ENCODE results near the gene C21orf58. TPM values are rescaled to one million over a fixed set of nuclear protein-coding genes. Genes with fewer than 3 reads are reported as not detected.
A peak's percentile ranks its signal among the peaks of the same experiment; 100 is the strongest.

The C21orf58 gene
- total and polyA plus RNA-seq, 5 donors from 2014 or later: 0.64 to 5.2 (median 0.90) TPM

DNA sequence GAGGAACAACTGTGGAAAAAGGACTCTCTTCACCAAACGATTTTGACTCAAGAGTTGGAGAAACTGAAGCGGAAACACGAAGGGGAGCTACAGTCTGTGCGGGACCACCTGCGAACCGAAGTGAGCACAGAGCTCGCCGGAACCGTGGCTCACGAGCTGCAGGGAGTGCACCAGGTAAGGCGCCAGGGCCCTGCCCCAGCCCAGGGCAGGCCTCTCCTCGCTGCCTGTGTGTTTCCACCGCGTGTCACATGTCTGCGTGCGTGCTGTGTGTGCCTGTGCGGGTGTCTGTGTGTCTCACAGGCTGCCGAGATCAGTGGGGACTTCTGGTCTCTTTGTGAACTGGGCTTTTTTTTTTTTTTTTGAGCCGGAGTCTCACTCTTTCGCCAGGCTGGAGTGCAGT, 43.3 kb upstream of the C21orf58 start:
- Histone ChIP-seq H3K36me3 (ENCODE audit: control insufficient read depth, insufficient read depth, low read length) (peaks cover 46% of the 10 kb centered on the region), H3K4me3 (ENCODE audit: low read depth, low read length) (no peak overlapping the region), H3K27me3 (ENCODE audit: control insufficient read depth, insufficient read depth, low read length) (no peaks in the 10 kb centered on the region), H3K27ac (ENCODE audit: insufficient read depth, low read length, poor library complexity, severe bottlenecking) (no peak overlapping the region), H3K9me3 (ENCODE audit: control insufficient read depth in 2 of 2, low read length in 2 of 2) (no peaks in the 10 kb centered on the region), H3K4me1 (ENCODE audit: control insufficient read depth, insufficient read depth, low read length, poor library complexity, severe bottlenecking) (peaks cover 12% of the 10 kb centered on the region)
- H3K27me3 Mint-ChIP-seq: no peaks in the 10 kb centered on the region
- peaks cover 0 to 1% (median 0%) of the 10 kb centered on the region in 7 donors for H3K9me3 Mint-ChIP-seq
- H3K27ac Mint-ChIP-seq: no peak overlapping the region
- no peak for DNase-seq
- H3K36me3 Mint-ChIP-seq: peaks cover 30% of the 10 kb centered on the region
- ATAC-seq (ENCODE audit: low read depth in 2 of 2): no peak
- peaks cover 0 to 21% (median 15%) of the 10 kb centered on the region in 4 donors for H3K4me1 Mint-ChIP-seq
- no peak overlapping the region for H3K4me3 Mint-ChIP-seq

DNA sequence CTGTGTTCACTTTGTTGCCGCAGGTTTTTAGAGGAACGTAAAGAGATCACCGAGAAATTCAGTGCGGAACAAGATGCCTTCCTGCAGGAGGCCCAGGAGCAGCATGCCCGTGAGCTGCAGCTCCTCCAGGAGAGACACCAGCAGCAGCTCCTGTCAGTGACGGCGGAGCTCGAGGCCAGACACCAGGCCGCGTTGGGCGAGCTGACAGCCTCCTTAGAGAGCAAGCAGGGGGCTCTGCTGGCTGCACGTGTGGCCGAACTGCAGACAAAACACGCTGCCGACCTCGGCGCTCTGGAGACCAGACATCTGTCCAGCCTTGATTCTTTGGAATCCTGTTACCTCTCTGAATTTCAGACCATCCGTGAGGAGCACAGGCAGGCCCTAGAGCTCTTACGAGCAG, 42.9 kb upstream of the C21orf58 start:
- H3K36me3 ChIP-seq (ENCODE audit: control insufficient read depth, insufficient read depth, low read length): peaks cover 48% of the 10 kb centered on the region
- no peak for DNase-seq
- no peaks in the 10 kb centered on the region for H3K27me3 ChIP-seq (ENCODE audit: control insufficient read depth, insufficient read depth, low read length)
- Mint-ChIP-seq H3K4me1 (peaks cover 0 to 18% (median 13%) of the 10 kb centered on the region in 4 donors), H3K36me3 (peaks cover 30% of the 10 kb centered on the region), H3K9me3 (peaks cover 0 to 1% (median 0%) of the 10 kb centered on the region in 7 donors), H3K27me3 (no peaks in the 10 kb centered on the region), H3K27ac (no peak overlapping the region), H3K4me3 (no peak overlapping the region)
- peaks cover 12% of the 10 kb centered on the region for H3K4me1 ChIP-seq (ENCODE audit: control insufficient read depth, insufficient read depth, low read length, poor library complexity, severe bottlenecking)
- ATAC-seq (ENCODE audit: low read depth in 2 of 2): no peak
- no peak overlapping the region for H3K27ac ChIP-seq (ENCODE audit: insufficient read depth, low read length, poor library complexity, severe bottlenecking)
- no peak overlapping the region for H3K4me3 ChIP-seq (ENCODE audit: low read depth, low read length)
- no peaks in the 10 kb centered on the region for H3K9me3 ChIP-seq (ENCODE audit: control insufficient read depth in 2 of 2, low read length in 2 of 2)

DNA sequence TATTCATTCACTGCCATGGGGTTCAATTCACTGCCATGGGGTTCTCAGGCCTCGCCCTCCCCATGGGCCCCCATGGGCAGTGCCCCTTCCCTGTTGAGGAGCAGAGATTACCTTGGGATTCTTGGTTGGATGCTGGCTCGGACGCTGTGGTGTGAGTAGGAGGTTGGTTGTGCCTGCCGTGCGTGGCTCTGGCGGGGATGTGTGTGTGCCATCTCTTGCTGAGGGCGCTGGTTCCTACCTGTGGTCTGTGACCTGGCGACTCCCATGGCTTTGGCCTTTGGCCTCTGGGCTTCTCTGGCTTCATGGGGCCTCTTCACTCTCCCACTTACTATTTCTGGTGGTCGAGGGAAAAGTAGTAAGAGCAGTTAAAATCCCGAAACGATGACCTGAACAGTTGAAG, 42.4 kb upstream of the C21orf58 start:
- H3K4me3 Mint-ChIP-seq: no peak overlapping the region
- Histone ChIP-seq H3K4me1 (ENCODE audit: control insufficient read depth, insufficient read depth, low read length, poor library complexity, severe bottlenecking) (peaks cover 12% of the 10 kb centered on the region), H3K36me3 (ENCODE audit: control insufficient read depth, insufficient read depth, low read length) (peaks cover 51% of the 10 kb centered on the region), H3K9me3 (ENCODE audit: control insufficient read depth in 2 of 2, low read length in 2 of 2) (no peaks in the 10 kb centered on the region), H3K27ac (ENCODE audit: insufficient read depth, low read length, poor library complexity, severe bottlenecking) (no peak overlapping the region), H3K27me3 (ENCODE audit: control insufficient read depth, insufficient read depth, low read length) (no peaks in the 10 kb centered on the region), H3K4me3 (ENCODE audit: low read depth, low read length) (no peak overlapping the region)
- H3K27ac Mint-ChIP-seq: no peak overlapping the region
- ATAC-seq (ENCODE audit: low read depth in 2 of 2): no peak
- H3K36me3 Mint-ChIP-seq: peaks cover 33% of the 10 kb centered on the region
- peaks cover 0 to 20% (median 13%) of the 10 kb centered on the region in 4 donors for H3K4me1 Mint-ChIP-seq
- H3K9me3 Mint-ChIP-seq: peaks cover 0 to 1% (median 0%) of the 10 kb centered on the region in 7 donors
- no peak for DNase-seq
- no peaks in the 10 kb centered on the region for H3K27me3 Mint-ChIP-seq

DNA sequence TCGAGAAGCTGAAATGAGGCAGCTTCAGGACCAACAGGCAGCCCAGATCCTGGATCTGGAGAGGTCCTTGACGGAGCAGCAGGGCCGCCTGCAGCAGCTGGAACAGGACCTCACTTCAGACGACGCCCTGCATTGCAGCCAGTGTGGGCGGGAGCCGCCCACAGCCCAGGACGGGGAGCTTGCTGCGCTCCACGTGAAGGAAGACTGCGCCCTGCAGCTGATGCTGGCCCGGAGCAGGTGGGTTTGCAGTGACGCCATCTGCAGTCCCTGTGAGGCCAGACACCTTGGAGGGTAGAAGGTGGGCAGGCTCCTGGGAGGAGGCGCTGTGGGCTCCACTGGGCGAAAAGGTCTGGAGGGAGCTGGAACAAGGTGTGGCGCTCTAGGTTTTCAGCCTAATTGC, 40.0 kb upstream of the C21orf58 start:
- DNase-seq (no peak), ATAC-seq (ENCODE audit: low read depth in 2 of 2) (no peak)
- Mint-ChIP-seq H3K4me3 (no peak overlapping the region), H3K27me3 (no peaks in the 10 kb centered on the region), H3K36me3 (peaks cover 32% of the 10 kb centered on the region), H3K4me1 (peaks cover 0 to 16% (median 8%) of the 10 kb centered on the region in 4 donors), H3K9me3 (peaks cover 0 to 1% (median 0%) of the 10 kb centered on the region in 7 donors), H3K27ac (no peak overlapping the region)
- peaks cover 5% of the 10 kb centered on the region for H3K4me1 ChIP-seq (ENCODE audit: control insufficient read depth, insufficient read depth, low read length, poor library complexity, severe bottlenecking)
- H3K36me3 ChIP-seq (ENCODE audit: control insufficient read depth, insufficient read depth, low read length): peaks cover 55% of the 10 kb centered on the region
- no peak overlapping the region for H3K4me3 ChIP-seq (ENCODE audit: low read depth, low read length)
- H3K9me3 ChIP-seq (ENCODE audit: control insufficient read depth in 2 of 2, low read length in 2 of 2): no peaks in the 10 kb centered on the region
- no peaks in the 10 kb centered on the region for H3K27me3 ChIP-seq (ENCODE audit: control insufficient read depth, insufficient read depth, low read length)
- H3K27ac ChIP-seq (ENCODE audit: insufficient read depth, low read length, poor library complexity, severe bottlenecking): no peak overlapping the region

DNA sequence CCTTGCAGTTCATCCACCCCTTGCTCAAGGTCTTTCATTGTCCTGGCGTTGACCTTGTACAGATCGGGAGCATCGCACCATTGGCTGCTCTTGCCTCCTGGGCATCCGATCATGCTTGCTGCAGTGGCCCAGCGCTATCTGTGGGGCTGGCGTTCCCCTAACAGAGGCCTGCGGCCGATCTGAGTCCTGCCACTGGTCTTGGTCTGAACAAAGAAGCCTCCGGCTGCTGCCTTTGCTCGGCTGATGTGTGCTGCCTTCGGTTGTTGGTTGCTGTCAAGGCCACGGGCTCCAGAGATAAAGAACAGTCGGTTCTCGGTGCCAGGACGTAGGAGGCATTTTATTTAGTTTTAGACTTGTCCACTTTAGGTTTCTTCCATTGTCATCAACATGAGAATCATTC, 39.3 kb upstream of the C21orf58 start:
- no peak overlapping the region for H3K4me3 Mint-ChIP-seq
- H3K9me3 ChIP-seq (ENCODE audit: control insufficient read depth in 2 of 2, low read length in 2 of 2): no peaks in the 10 kb centered on the region
- H3K4me1 Mint-ChIP-seq: peaks cover 0 to 14% (median 5%) of the 10 kb centered on the region in 4 donors
- peaks cover 34% of the 10 kb centered on the region for H3K36me3 Mint-ChIP-seq
- H3K4me1 ChIP-seq (ENCODE audit: control insufficient read depth, insufficient read depth, low read length, poor library complexity, severe bottlenecking): no peaks in the 10 kb centered on the region
- H3K27me3 ChIP-seq (ENCODE audit: control insufficient read depth, insufficient read depth, low read length): no peaks in the 10 kb centered on the region
- no peak overlapping the region for H3K27ac Mint-ChIP-seq
- DNase-seq (no peak), ATAC-seq (ENCODE audit: low read depth in 2 of 2) (no peak)
- no peak overlapping the region for H3K27ac ChIP-seq (ENCODE audit: insufficient read depth, low read length, poor library complexity, severe bottlenecking)
- H3K4me3 ChIP-seq (ENCODE audit: low read depth, low read length): no peak overlapping the region
- H3K9me3 Mint-ChIP-seq: peaks cover 0 to 1% (median 0%) of the 10 kb centered on the region in 7 donors
- H3K36me3 ChIP-seq (ENCODE audit: control insufficient read depth, insufficient read depth, low read length): peaks cover 58% of the 10 kb centered on the region
- no peaks in the 10 kb centered on the region for H3K27me3 Mint-ChIP-seq

DNA sequence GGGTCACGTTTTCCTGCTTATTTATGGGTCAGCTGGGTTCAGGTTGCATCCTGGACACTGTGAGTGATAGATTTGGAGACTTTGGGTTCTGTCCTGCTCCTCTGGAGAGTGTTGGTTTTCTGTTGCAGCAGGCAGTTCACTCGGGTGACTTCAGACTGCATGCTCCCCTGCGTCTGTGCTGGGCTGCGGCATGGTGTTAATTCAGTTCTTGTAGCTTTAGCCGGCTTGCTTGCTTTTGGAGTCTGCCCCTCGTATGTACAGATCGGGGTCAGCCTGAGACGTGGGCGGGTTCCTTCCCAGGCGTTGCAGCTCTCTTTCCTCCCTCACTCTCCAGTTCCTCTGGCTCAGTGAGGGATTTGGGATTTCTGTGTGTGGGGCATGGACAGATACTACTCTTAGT, 38.3 kb upstream of the C21orf58 start:
- ATAC-seq (ENCODE audit: low read depth in 2 of 2) (no peak), DNase-seq (no peak)
- H3K4me1 Mint-ChIP-seq: peaks cover 0 to 10% (median 5%) of the 10 kb centered on the region in 4 donors
- H3K27me3 Mint-ChIP-seq: no peaks in the 10 kb centered on the region
- H3K4me3 ChIP-seq (ENCODE audit: low read depth, low read length): no peak overlapping the region
- no peak overlapping the region for H3K27ac ChIP-seq (ENCODE audit: insufficient read depth, low read length, poor library complexity, severe bottlenecking)
- no peaks in the 10 kb centered on the region for H3K9me3 ChIP-seq (ENCODE audit: control insufficient read depth in 2 of 2, low read length in 2 of 2)
- H3K27me3 ChIP-seq (ENCODE audit: control insufficient read depth, insufficient read depth, low read length): no peaks in the 10 kb centered on the region
- H3K27ac Mint-ChIP-seq: peak overlapping the region in 1 of 3 donors; percentile 38
- H3K4me3 Mint-ChIP-seq: no peak overlapping the region
- no peaks in the 10 kb centered on the region for H3K4me1 ChIP-seq (ENCODE audit: control insufficient read depth, insufficient read depth, low read length, poor library complexity, severe bottlenecking)
- peaks cover 0 to 1% (median 0%) of the 10 kb centered on the region in 7 donors for H3K9me3 Mint-ChIP-seq
- peaks cover 60% of the 10 kb centered on the region for H3K36me3 ChIP-seq (ENCODE audit: control insufficient read depth, insufficient read depth, low read length)
- peaks cover 42% of the 10 kb centered on the region for H3K36me3 Mint-ChIP-seq

DNA sequence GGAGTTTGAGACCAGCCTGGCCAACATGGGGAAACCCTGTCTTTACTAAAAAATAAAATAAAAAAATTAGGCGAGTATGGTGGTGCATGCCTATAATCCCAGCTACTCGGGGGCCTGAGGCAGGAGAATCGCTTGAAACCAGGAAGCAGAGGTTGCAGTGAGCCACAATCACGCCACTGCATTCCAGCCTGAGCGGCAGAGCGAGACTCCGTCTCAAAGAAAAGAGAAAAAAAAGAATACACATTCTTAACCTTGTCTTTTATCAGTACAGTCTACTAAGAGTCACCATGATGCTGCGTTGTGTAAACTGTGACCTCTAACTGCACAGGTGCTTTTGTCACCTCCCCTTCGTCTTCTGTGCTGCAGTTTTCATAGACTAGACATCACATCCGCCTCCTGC, 37.5 kb upstream of the C21orf58 start:
- Mint-ChIP-seq H3K4me3 (no peak overlapping the region), H3K27ac (no peak overlapping the region), H3K27me3 (no peaks in the 10 kb centered on the region), H3K9me3 (peaks cover 0 to 1% (median 0%) of the 10 kb centered on the region in 7 donors), H3K36me3 (peaks cover 42% of the 10 kb centered on the region), H3K4me1 (peaks cover 0 to 10% (median 5%) of the 10 kb centered on the region in 4 donors)
- Histone ChIP-seq H3K27me3 (ENCODE audit: control insufficient read depth, insufficient read depth, low read length) (no peaks in the 10 kb centered on the region), H3K9me3 (ENCODE audit: control insufficient read depth in 2 of 2, low read length in 2 of 2) (no peaks in the 10 kb centered on the region), H3K4me1 (ENCODE audit: control insufficient read depth, insufficient read depth, low read length, poor library complexity, severe bottlenecking) (no peaks in the 10 kb centered on the region), H3K36me3 (ENCODE audit: control insufficient read depth, insufficient read depth, low read length) (peaks cover 56% of the 10 kb centered on the region), H3K27ac (ENCODE audit: insufficient read depth, low read length, poor library complexity, severe bottlenecking) (no peak overlapping the region), H3K4me3 (ENCODE audit: low read depth, low read length) (no peak overlapping the region)
- ATAC-seq (ENCODE audit: low read depth in 2 of 2) (no peak), DNase-seq (no peak)

DNA sequence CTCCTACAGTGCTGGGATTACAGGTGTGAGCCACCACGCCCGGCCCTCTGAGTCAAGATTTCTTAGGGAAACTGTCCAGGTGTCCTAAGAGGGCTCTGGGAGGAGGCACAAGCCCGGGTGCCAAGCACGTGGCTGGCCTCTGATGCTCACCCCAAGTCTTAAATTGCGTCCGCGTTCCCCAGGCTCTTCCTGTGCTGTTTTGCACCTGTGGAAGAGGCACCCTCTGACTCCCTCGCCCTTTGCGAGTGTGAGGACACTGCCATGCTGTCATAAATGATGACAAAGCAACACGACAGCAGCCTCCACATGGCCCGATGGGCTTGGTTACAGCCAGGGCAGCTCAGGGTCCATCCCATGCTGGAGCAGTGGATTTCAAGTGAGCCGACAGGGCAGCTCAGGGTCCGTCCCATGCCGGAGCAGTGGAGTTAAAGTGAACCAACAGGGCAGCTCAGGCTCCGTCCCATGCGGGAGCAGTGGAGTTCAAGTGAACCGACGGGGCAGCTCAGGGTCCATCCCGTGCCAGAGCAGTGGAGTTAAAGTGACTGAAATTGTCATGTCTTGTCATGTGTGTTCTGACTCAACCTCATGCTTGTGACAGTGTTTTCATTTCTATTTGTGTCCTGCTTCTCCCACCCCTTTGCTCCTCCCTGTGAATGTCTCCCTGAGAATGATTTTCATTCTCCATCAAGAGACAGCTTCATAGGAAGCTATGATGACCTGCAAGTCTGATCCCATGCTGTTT, 34.2 kb upstream of the C21orf58 start:
- H3K27me3 ChIP-seq (ENCODE audit: control insufficient read depth, insufficient read depth, low read length): no peaks in the 10 kb centered on the region
- Mint-ChIP-seq H3K27ac (peak overlapping the region in 2 of 3 donors; percentile 29 to 55), H3K9me3 (no peaks in the 10 kb centered on the region), H3K27me3 (no peaks in the 10 kb centered on the region), H3K4me3 (no peak overlapping the region), H3K36me3 (peaks cover 41% of the 10 kb centered on the region), H3K4me1 (peaks cover 0 to 7% (median 3%) of the 10 kb centered on the region in 4 donors)
- H3K36me3 ChIP-seq (ENCODE audit: control insufficient read depth, insufficient read depth, low read length): peaks cover 63% of the 10 kb centered on the region
- no peak overlapping the region for H3K27ac ChIP-seq (ENCODE audit: insufficient read depth, low read length, poor library complexity, severe bottlenecking)
- no peaks in the 10 kb centered on the region for H3K9me3 ChIP-seq (ENCODE audit: control insufficient read depth in 2 of 2, low read length in 2 of 2)
- no peaks in the 10 kb centered on the region for H3K4me1 ChIP-seq (ENCODE audit: control insufficient read depth, insufficient read depth, low read length, poor library complexity, severe bottlenecking)
- DNase-seq (no peak), ATAC-seq (ENCODE audit: low read depth in 2 of 2) (no peak)
- H3K4me3 ChIP-seq (ENCODE audit: low read depth, low read length): no peak overlapping the region
